GM12875 (cell line): ENCODE results near the gene DCTN2.
"Not testable (repeated sequence)": the region's sequence is repeated elsewhere in the genome, so short reads cannot be mapped to it uniquely, and the experiment has no call there.

Source experiments
- H3K4me3 ChIP-seq: one replicate; pipeline ENCODE4 v1.5.1; 2011; ENCODE audit warnings: low read depth, low read length, control low read depth
- TF ChIP-seq, protein P1 (sequence below): IDR thresholded peaks from 2 replicates; pipeline ENCODE4 v1.5.1; 2011; ENCODE audit warnings: low read depth, mild to moderate bottlenecking, control low read depth, inconsistent platforms, low read length, moderate library complexity, borderline replicate concordance; ENCODE audit not compliant: insufficient read depth

DCTN2 gene

GRCh38 chr12:57546438-57547287, at the start of gene DCTN2:
TSS of gene DCTN2 (minus strand) at chr12:57547192. CDS start at chr12:57547063, 129 bp downstream.
- TF ChIP-seq, protein P1, sequence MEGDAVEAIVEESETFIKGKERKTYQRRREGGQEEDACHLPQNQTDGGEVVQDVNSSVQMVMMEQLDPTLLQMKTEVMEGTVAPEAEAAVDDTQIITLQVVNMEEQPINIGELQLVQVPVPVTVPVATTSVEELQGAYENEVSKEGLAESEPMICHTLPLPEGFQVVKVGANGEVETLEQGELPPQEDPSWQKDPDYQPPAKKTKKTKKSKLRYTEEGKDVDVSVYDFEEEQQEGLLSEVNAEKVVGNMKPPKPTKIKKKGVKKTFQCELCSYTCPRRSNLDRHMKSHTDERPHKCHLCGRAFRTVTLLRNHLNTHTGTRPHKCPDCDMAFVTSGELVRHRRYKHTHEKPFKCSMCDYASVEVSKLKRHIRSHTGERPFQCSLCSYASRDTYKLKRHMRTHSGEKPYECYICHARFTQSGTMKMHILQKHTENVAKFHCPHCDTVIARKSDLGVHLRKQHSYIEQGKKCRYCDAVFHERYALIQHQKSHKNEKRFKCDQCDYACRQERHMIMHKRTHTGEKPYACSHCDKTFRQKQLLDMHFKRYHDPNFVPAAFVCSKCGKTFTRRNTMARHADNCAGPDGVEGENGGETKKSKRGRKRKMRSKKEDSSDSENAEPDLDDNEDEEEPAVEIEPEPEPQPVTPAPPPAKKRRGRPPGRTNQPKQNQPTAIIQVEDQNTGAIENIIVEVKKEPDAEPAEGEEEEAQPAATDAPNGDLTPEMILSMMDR = peak; percentile 35; the same call in 1 of the 2 replicates
- H3K4me3 ChIP-seq = peak within 1 kb of the TSS; percentile 90

DNA sequence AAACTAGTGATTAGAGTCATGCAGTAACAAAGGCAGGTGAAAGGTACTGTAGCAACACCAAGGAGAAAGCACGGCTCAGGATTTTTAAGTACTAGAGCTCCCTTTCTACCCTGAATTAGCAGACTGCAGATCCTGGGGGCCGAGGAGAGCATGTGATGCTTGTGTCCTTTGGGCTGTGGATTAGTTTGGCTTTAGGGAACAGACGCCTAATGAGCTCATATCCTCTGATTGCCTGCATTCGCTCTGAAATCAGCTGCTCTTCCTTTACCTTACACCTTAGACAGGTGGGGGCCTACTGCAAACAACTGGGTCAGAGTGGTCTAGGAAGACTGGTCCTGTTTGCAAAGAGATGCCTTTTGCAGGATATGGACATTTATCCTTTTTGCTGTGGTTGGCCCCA, 46.2 kb upstream of the DCTN2 start:
- no peak overlapping the region for H3K4me3 ChIP-seq
- TF ChIP-seq, protein P1 = no peak

DNA sequence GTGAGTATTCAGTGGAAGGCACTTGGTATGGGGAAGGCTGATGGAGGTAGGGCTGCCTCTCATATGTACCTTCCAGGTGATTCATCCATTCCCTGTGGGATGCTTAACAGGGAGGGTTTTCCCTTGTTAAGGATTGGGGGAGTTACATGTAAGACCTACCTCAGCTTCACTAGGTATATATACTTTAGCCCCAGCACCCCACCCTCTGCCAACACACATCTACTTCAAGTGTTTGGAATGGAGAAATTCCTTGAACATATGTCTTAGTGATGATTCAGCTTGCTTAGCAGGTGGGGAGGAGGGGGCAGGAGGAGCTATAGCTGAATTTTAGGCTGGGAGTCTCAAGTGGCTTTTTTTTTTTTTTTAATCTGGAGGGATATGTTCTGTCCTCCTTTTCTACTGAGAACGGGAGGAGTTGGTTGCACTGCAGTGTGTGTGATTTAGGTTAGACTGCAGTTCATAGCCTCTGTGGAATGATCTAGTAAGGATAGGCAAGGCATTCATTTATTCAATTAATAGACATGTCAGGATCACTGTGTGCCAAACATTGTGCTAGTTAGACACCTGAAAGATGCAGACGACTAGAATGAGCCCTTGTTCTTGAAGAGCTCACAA, 45.7 kb upstream of the DCTN2 start:
- TF ChIP-seq, protein P1 = no peak
- no peak overlapping the region for H3K4me3 ChIP-seq

DNA sequence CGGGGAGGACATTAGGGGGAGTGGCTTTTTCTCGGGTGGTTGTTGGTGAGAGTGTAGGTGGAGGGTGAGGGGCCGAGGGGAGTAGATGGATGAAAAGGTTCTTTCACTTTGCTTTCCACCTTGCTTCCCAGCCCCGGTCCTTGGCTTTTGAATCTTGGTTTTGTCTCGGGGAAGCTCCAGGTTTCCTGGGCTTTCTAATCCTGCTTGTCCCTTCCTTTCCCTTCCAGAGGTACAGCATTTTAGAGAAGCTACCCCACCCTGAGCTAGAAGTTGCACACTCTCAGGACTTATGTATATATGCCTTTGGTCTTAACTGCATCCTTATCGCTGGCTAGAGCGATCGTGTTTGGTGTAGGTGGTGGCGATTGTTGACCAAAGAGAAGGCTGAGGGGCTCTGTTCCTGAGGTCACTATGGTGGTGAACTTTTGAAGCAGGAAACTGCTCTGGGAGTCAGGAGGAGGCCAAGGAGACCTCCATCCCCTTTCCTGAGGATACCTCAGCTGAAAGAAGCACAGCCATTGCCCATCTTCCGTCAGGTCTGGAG, 44.9 kb upstream of the DCTN2 start:
- TF ChIP-seq, protein P1 = no peak
- peak overlapping the region; percentile 92 for H3K4me3 ChIP-seq

- TF ChIP-seq, protein P1 = no peak
- H3K4me3 ChIP-seq = peak within 1 kb of the TSS; percentile 92
Observed at GRCh38 chr12:57590864-57591781, 44.1 kb upstream of the DCTN2 start, which contains the start of gene PIP4K2C. TSS of gene PIP4K2C (plus strand) at chr12:57591192. CDS start at chr12:57591290, 98 bp downstream.

DNA sequence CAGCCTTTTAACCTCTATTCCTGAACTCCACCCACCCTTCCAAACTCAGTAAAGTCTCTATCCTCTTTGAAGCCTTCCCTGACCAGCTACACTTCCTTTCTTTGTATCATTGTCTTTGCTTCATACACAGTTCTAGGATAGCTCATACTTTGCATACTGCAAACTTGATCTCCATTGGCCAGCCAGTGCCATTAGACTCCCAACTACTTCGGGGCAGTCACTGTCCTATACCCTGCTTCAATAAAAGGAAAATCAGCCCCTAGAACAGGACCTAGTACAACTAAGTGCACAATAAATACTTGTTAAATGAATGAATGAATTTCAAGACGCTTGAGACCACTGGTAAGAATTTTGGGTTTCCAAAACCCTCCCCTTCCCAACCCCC, 43.5 kb upstream of the DCTN2 start:
- TF ChIP-seq, protein P1 = no peak
- peak overlapping the region; percentile 92 for H3K4me3 ChIP-seq

GRCh38 chr12:57588951-57589610, 42.1 kb upstream of the DCTN2 start:
- H3K4me3 ChIP-seq = not testable (repeated sequence)
